ENCODE data around the gene KIRREL3.
A peak's percentile ranks its signal among the peaks of the same experiment; 100 is the strongest.

KIRREL3 gene

GRCh38 chr11:126997196-126997595, 3.4 kb downstream of the KIRREL3 start:
- no peak for DNase-seq (ENCODE audit: low read depth)

GRCh38 chr11:126996036-126996804, 4.3 kb downstream of the KIRREL3 start:
- DNase-seq (ENCODE audit: low read depth) = no peak

GRCh38 chr11:126993599-126993998, 7.0 kb downstream of the KIRREL3 start:
- no peak for DNase-seq (ENCODE audit: low read depth)

GRCh38 chr11:126992804-126993111, 7.8 kb downstream of the KIRREL3 start:
- DNase-seq (ENCODE audit: low read depth) = no peak

- DNase-seq (ENCODE audit: low read depth) = no peak
Observed at GRCh38 chr11:126992065-126992803, 8.3 kb downstream of the KIRREL3 start.

- DNase-seq (ENCODE audit: low read depth) = no peak
Observed at GRCh38 chr11:126991596-126991995, 9.0 kb downstream of the KIRREL3 start.

GRCh38 chr11:126990716-126991480, 9.7 kb downstream of the KIRREL3 start:
- no peak for DNase-seq (ENCODE audit: low read depth)

- peak; percentile 46 for DNase-seq (ENCODE audit: low read depth)
Observed at GRCh38 chr11:126989942-126990715, 10.4 kb downstream of the KIRREL3 start.

- no peak for DNase-seq (ENCODE audit: low read depth)
Observed at GRCh38 chr11:126988655-126989054, 11.9 kb downstream of the KIRREL3 start.

GRCh38 chr11:126981635-126982034, 18.9 kb downstream of the KIRREL3 start:
- DNase-seq (ENCODE audit: low read depth) = no peak

- DNase-seq (ENCODE audit: low read depth) = no peak
Observed at GRCh38 chr11:126978911-126979310, 21.7 kb downstream of the KIRREL3 start.

GRCh38 chr11:126978165-126978564, 22.4 kb downstream of the KIRREL3 start:
- no peak for DNase-seq (ENCODE audit: low read depth)

GRCh38 chr11:126973051-126973450, 27.5 kb downstream of the KIRREL3 start:
- DNase-seq (ENCODE audit: low read depth) = no peak

GRCh38 chr11:126971305-126971704, 29.3 kb downstream of the KIRREL3 start:
- DNase-seq (ENCODE audit: low read depth) = no peak

GRCh38 chr11:126969865-126970479, 30.6 kb downstream of the KIRREL3 start:
- no peak for DNase-seq (ENCODE audit: low read depth)

- no peak for DNase-seq (ENCODE audit: low read depth)
Observed at GRCh38 chr11:126968915-126969314, 31.7 kb downstream of the KIRREL3 start.

GRCh38 chr11:126965331-126965730, 35.2 kb downstream of the KIRREL3 start:
- DNase-seq (ENCODE audit: low read depth) = no peak

GRCh38 chr11:126963603-126964363, 36.8 kb downstream of the KIRREL3 start:
- DNase-seq (ENCODE audit: low read depth) = no peak

- DNase-seq (ENCODE audit: low read depth) = no peak
Observed at GRCh38 chr11:126963115-126963514, 37.5 kb downstream of the KIRREL3 start.

GRCh38 chr11:126959700-126960099, 40.9 kb downstream of the KIRREL3 start:
- DNase-seq (ENCODE audit: low read depth) = no peak

- DNase-seq (ENCODE audit: low read depth) = no peak
Observed at GRCh38 chr11:126956635-126957034, 43.9 kb downstream of the KIRREL3 start.
